GM08714 (cell line): ENCODE results near the gene SERPINB4.
"Not testable (repeated sequence)": the region's sequence is repeated elsewhere in the genome, so short reads cannot be mapped to it uniquely, and the experiment has no call there.

Experiments
- H3K4me3 ChIP-seq: fragments of 200-500 bp; sonication (Bioruptor generic); 2 replicates; pipeline ENCODE4 v1.5.1; 2014; ENCODE audit warnings: mild to moderate bottlenecking, low read length, inconsistent platforms
- ZNF274 ChIP-seq: IDR thresholded peaks from 2 replicates; pipeline ENCODE4 v1.6.1; 2012; ENCODE audit warnings: mild to moderate bottlenecking, low read depth, low read length

Gene SERPINB4

GRCh38 chr18:63644142-63644541, at the start of gene SERPINB4:
Gene SERPINB4 (minus strand): TSS chr18:63644256. CDS start chr18:63643577, 679 bp downstream.
- not testable (repeated sequence) for H3K4me3 ChIP-seq

DNA sequence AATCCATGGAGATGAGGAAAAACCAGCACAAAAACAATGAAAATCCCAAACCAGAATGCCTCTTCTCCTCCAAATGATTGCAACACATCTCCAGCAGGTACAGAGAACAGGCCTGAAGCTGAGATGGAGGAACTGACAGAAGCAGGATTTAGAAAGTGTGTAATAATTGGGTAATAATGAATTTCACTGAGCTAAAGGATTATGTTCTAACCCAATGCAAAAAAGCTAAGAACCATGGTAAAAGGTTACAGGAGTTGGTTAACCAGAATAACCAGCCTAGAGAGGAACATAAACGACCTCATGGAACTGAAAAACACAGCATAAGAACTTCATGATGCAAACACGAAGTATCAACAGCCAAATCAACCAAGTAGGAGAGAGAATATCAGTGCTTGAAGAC, 45.0 kb upstream of the SERPINB4 start:
- no peak overlapping the region for H3K4me3 ChIP-seq
- TF ChIP-seq ZNF274 = no peak

DNA sequence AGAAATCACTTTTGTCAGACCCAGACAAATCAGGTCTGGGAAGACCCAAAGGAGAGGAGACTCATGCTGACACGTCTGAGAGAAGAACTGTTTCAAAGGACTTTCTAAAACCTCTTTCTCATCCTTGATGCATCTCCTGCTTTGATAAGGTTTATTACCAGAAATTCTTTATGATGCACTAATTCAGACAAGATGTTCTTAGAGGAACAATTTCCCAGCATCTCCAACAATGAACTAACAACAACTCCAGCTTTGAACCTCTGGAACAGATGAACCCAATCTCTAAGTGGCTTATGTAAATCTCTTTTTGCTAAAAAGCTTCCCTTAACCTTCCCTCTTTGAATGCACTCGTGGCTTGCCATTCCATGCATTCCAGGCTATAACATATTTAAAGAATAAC, 42.8 kb upstream of the SERPINB4 start:
- no peak for TF ChIP-seq ZNF274
- no peak overlapping the region for H3K4me3 ChIP-seq

- no peak overlapping the region for H3K4me3 ChIP-seq
- no peak for TF ChIP-seq ZNF274
These were observed 40.7 kb upstream of the SERPINB4 start for GRCh38 chr18:63684718-63685117.

DNA sequence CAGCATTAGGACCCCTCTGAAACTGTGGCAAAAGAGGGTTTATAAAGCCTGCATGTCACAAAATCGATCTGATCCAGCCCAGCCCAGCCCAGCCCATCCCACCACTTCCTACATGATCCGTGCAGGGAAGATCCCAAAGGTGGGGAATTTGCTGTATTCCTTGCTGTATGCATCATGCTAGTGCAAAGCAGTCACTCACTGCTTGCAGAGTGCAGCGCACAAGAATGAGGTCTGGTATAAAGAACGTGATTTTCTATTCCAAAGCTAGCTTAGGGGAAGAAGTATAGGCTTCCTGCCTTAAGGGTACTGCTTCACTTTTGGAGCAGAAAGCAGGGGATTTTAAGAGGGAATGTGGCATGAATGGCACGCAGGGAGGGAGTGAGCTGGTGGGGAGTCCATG, 39.8 kb upstream of the SERPINB4 start:
- TF ChIP-seq ZNF274 = no peak
- no peak overlapping the region for H3K4me3 ChIP-seq

DNA sequence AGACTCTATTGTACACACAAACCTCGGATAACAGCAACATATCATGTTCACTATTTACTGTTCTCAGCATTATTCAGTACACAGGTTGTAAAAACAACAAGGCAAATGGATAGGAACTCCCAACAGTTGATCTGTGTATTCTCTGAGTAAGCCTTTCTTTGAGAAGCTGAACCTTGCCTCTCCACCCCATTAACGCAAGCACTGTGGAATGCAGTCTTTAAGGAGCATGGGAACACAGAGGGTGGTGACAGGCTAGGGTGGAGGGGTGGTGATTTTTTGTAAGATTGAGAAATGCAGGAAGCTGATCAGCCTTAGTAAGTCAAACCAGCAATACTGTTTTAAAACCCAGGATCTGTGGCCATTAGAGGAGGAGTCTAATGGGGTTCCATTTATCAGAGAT, 39.1 kb upstream of the SERPINB4 start:
- no peak for TF ChIP-seq ZNF274
- no peak overlapping the region for H3K4me3 ChIP-seq

- TF ChIP-seq ZNF274 = no peak
These were observed 37.6 kb upstream of the SERPINB4 start for GRCh38 chr18:63681449-63682340.

GRCh38 chr18:63679820-63680606, 36.0 kb upstream of the SERPINB4 start:
- TF ChIP-seq ZNF274 = no peak
- H3K4me3 ChIP-seq = no peak overlapping the region

More at GRCh38 chr18:63681449-63682340, 37.6 kb upstream of the SERPINB4 start:
- no peak overlapping the region for H3K4me3 ChIP-seq

DNA sequence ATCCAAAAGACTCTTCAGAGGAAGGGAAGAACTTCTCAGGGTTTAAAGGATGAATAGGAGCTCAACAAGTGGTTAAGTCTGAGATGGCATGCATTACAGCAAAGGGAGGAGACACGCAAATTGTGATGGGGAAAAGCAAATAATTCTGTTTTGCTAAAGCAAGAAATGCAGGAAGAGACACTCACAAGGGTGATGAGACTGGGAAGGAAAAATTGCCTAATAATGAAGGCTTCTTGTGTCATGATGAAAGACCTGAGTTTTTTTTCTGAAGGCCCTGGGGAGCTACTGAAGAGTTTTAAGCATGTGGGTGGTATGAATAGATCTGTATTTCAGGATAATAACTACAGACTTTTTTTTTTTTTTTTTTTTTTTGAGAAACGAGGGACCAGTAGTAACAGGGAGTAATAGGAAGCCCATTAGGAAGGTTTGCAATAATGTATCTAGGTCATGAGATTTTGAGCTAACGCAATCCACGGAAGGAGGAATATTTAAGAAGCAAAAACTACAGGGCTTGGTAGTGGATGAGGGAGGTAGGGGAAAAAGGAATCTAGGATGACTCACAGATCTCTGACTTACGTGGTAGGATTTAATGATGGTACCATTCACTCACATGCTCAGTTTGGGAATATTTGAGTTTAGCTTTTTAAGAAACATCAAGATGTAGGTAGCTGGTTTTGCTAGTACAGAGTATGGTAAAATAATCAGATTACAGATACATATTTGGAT, 33.6 kb upstream of the SERPINB4 start:
- no peak overlapping the region for H3K4me3 ChIP-seq
- TF ChIP-seq ZNF274 = no peak

- no peak overlapping the region for H3K4me3 ChIP-seq
- TF ChIP-seq ZNF274 = no peak
These were observed 32.7 kb upstream of the SERPINB4 start for GRCh38 chr18:63676526-63677323.

GRCh38 chr18:63664571-63664970, 20.5 kb upstream of the SERPINB4 start:
- no peak for TF ChIP-seq ZNF274
- no peak overlapping the region for H3K4me3 ChIP-seq

DNA sequence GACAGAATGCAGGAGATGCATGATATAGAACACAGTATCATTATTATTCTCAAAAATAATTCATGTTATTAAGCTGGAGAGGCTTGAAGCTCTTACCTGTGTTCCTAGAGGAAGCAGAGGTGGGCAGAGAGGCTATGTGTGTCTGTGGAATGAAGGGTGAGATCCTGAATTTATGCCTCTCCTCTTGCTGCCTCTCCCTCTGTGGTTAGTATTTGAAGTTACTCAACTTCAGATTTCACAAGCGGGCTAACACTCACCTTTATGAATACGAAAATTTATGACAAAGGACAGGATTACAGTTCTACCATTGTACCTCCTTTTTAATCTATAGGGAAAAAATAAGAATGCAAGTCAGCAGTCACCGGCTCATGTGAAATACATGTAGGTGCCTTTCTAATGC, 17.7 kb upstream of the SERPINB4 start, which contains the start of gene SERPINB3:
Gene SERPINB3, minus strand, starts transcription at position 144 of the 400 bp plus-strand sequence. CDS start 677 bp downstream, outside the sequence.
- not testable (repeated sequence) for H3K4me3 ChIP-seq

- H3K4me3 ChIP-seq = not testable (repeated sequence)
These were observed 14.9 kb upstream of the SERPINB4 start for GRCh38 chr18:63658920-63659319.

GRCh38 chr18:63650271-63650670, 6.2 kb upstream of the SERPINB4 start:
- H3K4me3 ChIP-seq = not testable (repeated sequence)
